Activated CD4-positive, alpha-beta T cell treated with anti-CD3 and anti-CD28 coated beads, Interleukin-2, amount 10 ng/mL, durations not matched to agents 24 days and 14 days (primary cell): ENCODE results near the gene CDT1. TPM values are rescaled to one million over a fixed set of nuclear protein-coding genes. Genes with fewer than 3 reads are reported as not detected.
A peak's percentile ranks its signal among the peaks of the same experiment; 100 is the strongest.

ENCODE experiments used
- DNase-seq: peaks from one replicate; pipeline ENCODE4 v3.0.0; 2022
- H3K27ac Mint-ChIP-seq: one replicate; pipeline ENCODE4 v1.8.0; 2022; ENCODE audit warnings: mild to moderate bottlenecking, mixed read lengths
- H3K27me3 Mint-ChIP-seq: one replicate; pipeline ENCODE4 v1.8.0; 2022; ENCODE audit warnings: mixed read lengths
- H3K36me3 Mint-ChIP-seq: one replicate; pipeline ENCODE4 v1.8.0; 2022; ENCODE audit warnings: low read depth, mild to moderate bottlenecking, mixed read lengths
- H3K4me1 Mint-ChIP-seq: one replicate; pipeline ENCODE4 v1.8.0; 2021; ENCODE audit warnings: mixed read lengths
- H3K4me3 Mint-ChIP-seq: one replicate; pipeline ENCODE4 v1.8.0; 2022; ENCODE audit warnings: mild to moderate bottlenecking, moderate library complexity, mixed read lengths
- H3K9me3 Mint-ChIP-seq: one replicate; pipeline ENCODE4 v1.8.0; 2021; ENCODE audit warnings: mixed read lengths
- intact Hi-C: fragments of 100-400 bp; cut with micrococcal nuclease; formaldehyde crosslinking; loops from one replicate; pipeline ENCODE4 v1.15.1; 2023
- total RNA-seq: library from RNA; stranded (reverse); gene quantifications from 2 replicates; pipeline ENCODE4 v1.2.3, GENCODE V29; 2022

The CDT1 gene
- total RNA-seq, 1 donor from 2014 or later: 93.2 TPM

DNA sequence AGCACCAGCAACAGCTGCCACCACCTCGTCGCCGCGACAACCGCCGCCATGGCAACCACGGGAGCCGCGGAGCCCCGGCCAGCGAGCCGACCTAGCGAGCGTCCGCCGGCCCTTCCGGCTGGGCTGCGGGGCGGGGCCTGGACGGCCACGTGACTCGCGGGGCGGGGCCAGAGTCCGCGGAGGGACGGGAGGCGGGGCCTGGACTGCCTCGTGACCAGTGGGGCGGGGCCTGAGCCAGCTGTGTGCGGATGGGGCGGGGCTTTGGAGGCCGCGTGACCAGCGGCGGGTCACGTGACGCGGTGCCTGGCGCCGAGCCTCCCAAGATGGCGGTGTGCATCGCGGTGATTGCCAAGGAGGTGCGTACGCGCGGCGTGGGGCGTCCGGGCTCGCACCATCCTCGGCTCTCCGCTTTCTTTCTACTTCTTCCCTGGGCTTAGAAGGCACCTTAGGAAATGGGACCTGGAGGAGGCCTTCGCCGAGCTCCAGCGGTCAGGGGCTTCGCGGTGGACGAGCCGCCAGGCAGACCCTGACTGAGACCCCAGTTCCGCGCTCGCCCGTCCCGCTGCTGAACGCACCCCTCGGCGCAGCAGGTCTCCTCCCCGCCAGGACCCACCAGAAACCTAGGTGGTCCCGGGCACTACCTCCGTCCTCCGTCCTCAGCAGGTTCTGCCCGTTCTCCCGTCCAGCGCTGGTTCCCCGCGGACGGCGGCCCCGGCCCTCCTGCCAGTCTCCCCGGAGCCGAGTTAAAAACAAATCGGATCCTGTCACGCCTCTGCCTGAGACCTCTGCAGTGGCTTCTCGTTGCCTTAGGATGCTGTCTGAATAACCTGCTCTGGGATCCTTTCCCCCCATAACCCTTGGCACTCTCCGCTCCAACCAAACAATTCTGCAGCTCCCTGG is 53.5 kb downstream of the CDT1 start, which contains the start of the genes GALNS and TRAPPC2L:
Gene GALNS, minus strand, starts transcription at position 120 of the 900 bp plus-strand sequence. Its CDS starts 70 bp downstream, at position 50.
Gene TRAPPC2L, plus strand, starts transcription at position 300 of the 900 bp plus-strand sequence. Its CDS starts 24 bp downstream, at position 324.
- intact Hi-C loops: loop anchor here (1.0 kb wide), 4 partner anchors 41 to 359 kb away; no protein-coding TSS in a partner anchor
- peaks cover 19% of the 10 kb centered on the region for H3K4me1 Mint-ChIP-seq

DNA sequence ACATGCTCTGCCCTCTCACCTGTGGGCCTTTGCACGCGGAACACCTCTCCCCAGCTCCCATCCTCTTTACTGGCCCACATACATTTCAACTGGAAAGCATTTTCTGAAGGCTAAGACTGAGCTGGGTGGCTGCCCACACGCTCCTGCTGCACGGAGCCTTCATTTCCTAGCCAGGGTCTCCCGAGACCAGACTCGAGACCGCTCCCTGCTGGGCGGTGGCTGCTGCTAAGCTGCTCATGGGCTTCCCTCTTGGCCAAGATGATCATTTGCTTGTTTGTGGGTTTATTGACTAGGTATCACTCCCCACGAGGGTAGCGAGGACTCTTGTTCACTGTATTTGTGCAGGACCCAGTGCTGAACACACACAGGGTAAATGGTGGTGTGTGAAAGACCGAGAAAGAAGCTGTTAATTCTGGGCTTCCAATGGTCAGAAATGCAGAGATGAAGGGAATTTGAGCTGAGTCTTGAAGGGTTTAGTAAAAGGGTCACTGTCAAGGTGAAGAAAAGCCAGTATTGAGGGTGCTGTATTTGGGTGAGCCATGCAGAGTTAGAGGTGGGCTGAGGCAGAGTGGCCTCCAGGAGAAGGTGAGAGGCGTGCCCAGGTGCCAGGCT is 54.2 kb downstream of the CDT1 start:
- intact Hi-C loops: loop anchor here (1.0 kb wide), 3 partner anchors 42 to 358 kb away; no protein-coding TSS in a partner anchor
- H3K4me1 Mint-ChIP-seq: peaks cover 17% of the 10 kb centered on the region
- no peaks in the 10 kb centered on the region for H3K9me3 Mint-ChIP-seq
- peak overlapping the region; percentile 94 for H3K27ac Mint-ChIP-seq
- peaks cover 22% of the 10 kb centered on the region for H3K36me3 Mint-ChIP-seq
- DNase-seq: peak; percentile 92
- no peaks in the 10 kb centered on the region for H3K27me3 Mint-ChIP-seq
- H3K4me3 Mint-ChIP-seq: peak overlapping the region; percentile 99

More for the DNA sequence above, 53.5 kb downstream of the CDT1 start, which contains the start of the genes GALNS and TRAPPC2L:
- peak within 1 kb of the TSS; percentile 94 for H3K27ac Mint-ChIP-seq
- peak within 1 kb of the TSS; percentile 99 for H3K4me3 Mint-ChIP-seq
- H3K27me3 Mint-ChIP-seq: no peaks in the 10 kb centered on the region
- peaks cover 22% of the 10 kb centered on the region for H3K36me3 Mint-ChIP-seq
- peak; percentile 100 for DNase-seq
- H3K9me3 Mint-ChIP-seq: no peaks in the 10 kb centered on the region

Other genes starting within 250 kb of the CDT1 start
- gene ZC3H18, start 233.4 kb upstream of the CDT1 start, total RNA-seq: 106 and 118 TPM in 2 replicates
- not detected in 2 replicates for gene IL17C, start 165.2 kb upstream of the CDT1 start, total RNA-seq
- 222 and 228 TPM in 2 replicates for gene CYBA, start 152.7 kb upstream of the CDT1 start, total RNA-seq
- gene MVD, start 140.7 kb upstream of the CDT1 start, total RNA-seq: 95.7 and 102 TPM in 2 replicates
- 3.0 and 3.3 TPM in 2 replicates for gene SNAI3, start 117.3 kb upstream of the CDT1 start, total RNA-seq
- 47.3 and 49.7 TPM in 2 replicates for gene RNF166, start 97.4 kb upstream of the CDT1 start, total RNA-seq
- gene CTU2, start 97.3 kb upstream of the CDT1 start, total RNA-seq: 68.8 and 69.9 TPM in 2 replicates
- gene PIEZO1, start 18.6 kb upstream of the CDT1 start, total RNA-seq: 219 and 226 TPM in 2 replicates
- 312 and 314 TPM in 2 replicates for gene APRT, start 8.1 kb downstream of the CDT1 start, total RNA-seq
- gene GALNS, start 53.2 kb downstream of the CDT1 start, total RNA-seq: 23.2 and 23.4 TPM in 2 replicates
- 62.1 and 67.1 TPM in 2 replicates for gene TRAPPC2L, start 53.3 kb downstream of the CDT1 start, total RNA-seq
- not detected in 2 replicates for gene PABPN1L, start 62.9 kb downstream of the CDT1 start, total RNA-seq
- gene CBFA2T3, start 173.4 kb downstream of the CDT1 start, total RNA-seq: not detected in 2 replicates